Measurements from ENCODE around the gene COL24A1. TPM values are rescaled to one million over a fixed set of nuclear protein-coding genes. Genes with fewer than 3 reads are reported as not detected.

The COL24A1 gene
- total RNA-seq, 1 experiment from 2014 or later: 0.08 TPM

- H3K9me3 ChIP-seq (ENCODE audit: control insufficient read depth, insufficient read depth, low read depth, low read length): no peaks in the 10 kb centered on the region
- CTCF ChIA-PET: no interaction called here
- DNase-seq (ENCODE audit: low read depth, low spot score) (no peak), ATAC-seq (no peak)
- POLR2A ChIA-PET: no interaction called here
- in situ Hi-C loops (cut with HindIII; ENCODE audit: low pct_unique_long_range_greater_than_20kb, low sequenced_read_pairs): no loop called here
- H3K36me3 ChIP-seq (ENCODE audit: control insufficient read depth, insufficient read depth, low read length): no peaks in the 10 kb centered on the region
- no peak overlapping the region for H3K27ac ChIP-seq (ENCODE audit: low read length)
- intact Hi-C loops (cut with micrococcal nuclease; ENCODE audit: unreplicated experiment): no loop called here
- H3K27me3 ChIP-seq (ENCODE audit: control insufficient read depth, insufficient read depth, low read length): peaks cover 13% of the 10 kb centered on the region
- no TSS peak for BruUV-seq (replicated peaks)
- no peak overlapping the region for H3K4me3 ChIP-seq (ENCODE audit: low read depth in 2 of 2, low read length in 2 of 2)
- H3K4me1 ChIP-seq (ENCODE audit: control insufficient read depth, insufficient read depth, low read length): no peaks in the 10 kb centered on the region
- no peak for TF ChIP-seq SIN3A (IDR thresholded peaks at IDR 0.05; ENCODE audit: borderline replicate concordance, insufficient read depth, low read depth, low read length)
- TF ChIP-seq CTCF (IDR thresholded peaks at IDR 0.05): no peak
- no peak for TF ChIP-seq POLR2AphosphoS5 (IDR thresholded peaks at IDR 0.05; ENCODE audit: low read depth, low read length)
- no peak for TF ChIP-seq TCF7L2 (IDR thresholded peaks at IDR 0.05; ENCODE audit: low read depth, low read length)
- no peak for TF ChIP-seq REST (IDR thresholded peaks at IDR 0.05; ENCODE audit: insufficient read depth in 1 of 2, low read depth in 2 of 2, low read length in 1 of 2)
Observed at GRCh38 chr1:85936057-85936456, 220.5 kb downstream of the COL24A1 start.

GRCh38 chr1:85935234-85935633 lies 221.3 kb downstream of the COL24A1 start:
- TF ChIP-seq REST (IDR thresholded peaks at IDR 0.05; ENCODE audit: insufficient read depth in 1 of 2, low read depth in 2 of 2, low read length in 1 of 2) (no peak), CTCF (IDR thresholded peaks at IDR 0.05) (no peak), SIN3A (IDR thresholded peaks at IDR 0.05; ENCODE audit: borderline replicate concordance, insufficient read depth, low read depth, low read length) (no peak), TCF7L2 (IDR thresholded peaks at IDR 0.05; ENCODE audit: low read depth, low read length) (no peak), POLR2AphosphoS5 (IDR thresholded peaks at IDR 0.05; ENCODE audit: low read depth, low read length) (no peak)
- ChIA-PET CTCF (no interaction called here), POLR2A (no interaction called here)
- Histone ChIP-seq H3K27ac (ENCODE audit: low read length) (no peak overlapping the region), H3K9me3 (ENCODE audit: control insufficient read depth, insufficient read depth, low read depth, low read length) (no peaks in the 10 kb centered on the region), H3K4me3 (ENCODE audit: low read depth in 2 of 2, low read length in 2 of 2) (no peak overlapping the region), H3K36me3 (ENCODE audit: control insufficient read depth, insufficient read depth, low read length) (no peaks in the 10 kb centered on the region), H3K4me1 (ENCODE audit: control insufficient read depth, insufficient read depth, low read length) (no peaks in the 10 kb centered on the region), H3K27me3 (ENCODE audit: control insufficient read depth, insufficient read depth, low read length) (peaks cover 8% of the 10 kb centered on the region; the same call in 1 of the 2 replicates)
- ATAC-seq (no peak), DNase-seq (ENCODE audit: low read depth, low spot score) (no peak)
- no TSS peak for BruUV-seq (replicated peaks)
- in situ Hi-C loops (cut with HindIII; ENCODE audit: low pct_unique_long_range_greater_than_20kb, low sequenced_read_pairs): no loop called here
- intact Hi-C loops (cut with micrococcal nuclease; ENCODE audit: unreplicated experiment): no loop called here

Measured in Panc1 (cell line).